ENCODE results near the gene STON2.
"Not testable (repeated sequence)": the region's sequence is repeated elsewhere in the genome, so short reads cannot be mapped to it uniquely, and the experiment has no call there.

Gene STON2

DNA sequence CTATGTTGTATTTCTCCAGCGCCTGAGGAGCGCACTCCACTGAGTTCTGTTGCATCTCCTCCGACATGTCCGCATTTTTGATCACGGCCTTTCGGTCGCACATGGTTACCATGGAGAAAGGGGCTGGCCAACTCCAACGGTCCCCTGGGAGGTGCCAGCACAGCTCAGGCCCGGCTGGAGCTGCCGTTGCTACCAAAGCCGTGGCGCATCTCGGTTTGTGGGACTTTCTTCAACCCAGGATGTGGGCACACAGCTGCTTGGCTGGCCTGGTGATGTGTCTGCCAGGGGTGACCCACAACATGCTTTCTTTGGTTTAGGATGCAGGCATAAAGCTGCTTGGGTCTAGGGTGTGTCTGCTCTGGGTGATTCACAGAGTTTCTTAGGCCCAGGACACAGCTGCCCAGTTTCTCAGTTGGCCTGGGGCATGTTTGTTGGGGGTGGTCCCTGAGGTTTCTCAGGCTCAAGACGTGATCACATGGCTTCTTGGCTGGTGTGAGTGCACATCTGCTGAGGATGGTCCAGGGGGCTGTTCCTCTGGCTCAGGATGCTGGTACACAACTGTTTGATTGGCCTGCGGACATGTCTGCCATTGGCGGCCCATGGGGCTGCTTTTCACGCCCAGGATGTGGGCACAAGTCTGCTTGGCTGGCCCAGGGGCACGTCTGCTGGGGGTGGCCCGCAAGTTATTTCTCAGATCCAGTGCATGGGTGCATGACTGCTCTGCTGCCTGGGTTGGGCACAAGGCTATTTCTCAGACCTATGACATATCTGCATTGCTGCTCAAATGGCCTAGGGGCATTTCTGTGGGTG lies 153.5 kb downstream of the STON2 start:
- no peak for TF ChIP-seq ESRRG (CRISPR knock-in tag; IDR thresholded peaks at IDR 0.05)
- TF ChIP-seq SNAI2 (CRISPR knock-in tag; IDR thresholded peaks at IDR 0.05): no peak
- TF ChIP-seq ZNF70 (CRISPR knock-in tag; IDR thresholded peaks at IDR 0.05): no peak
- TF ChIP-seq, protein P1, sequence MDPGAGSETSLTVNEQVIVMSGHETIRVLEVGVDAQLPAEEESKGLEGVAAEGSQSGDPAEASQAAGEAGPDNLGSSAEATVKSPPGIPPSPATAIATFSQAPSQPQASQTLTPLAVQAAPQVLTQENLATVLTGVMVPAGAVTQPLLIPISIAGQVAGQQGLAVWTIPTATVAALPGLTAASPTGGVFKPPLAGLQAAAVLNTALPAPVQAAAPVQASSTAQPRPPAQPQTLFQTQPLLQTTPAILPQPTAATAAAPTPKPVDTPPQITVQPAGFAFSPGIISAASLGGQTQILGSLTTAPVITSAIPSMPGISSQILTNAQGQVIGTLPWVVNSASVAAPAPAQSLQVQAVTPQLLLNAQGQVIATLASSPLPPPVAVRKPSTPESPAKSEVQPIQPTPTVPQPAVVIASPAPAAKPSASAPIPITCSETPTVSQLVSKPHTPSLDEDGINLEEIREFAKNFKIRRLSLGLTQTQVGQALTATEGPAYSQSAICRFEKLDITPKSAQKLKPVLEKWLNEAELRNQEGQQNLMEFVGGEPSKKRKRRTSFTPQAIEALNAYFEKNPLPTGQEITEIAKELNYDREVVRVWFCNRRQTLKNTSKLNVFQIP (CRISPR knock-in tag; IDR thresholded peaks at IDR 0.05; ENCODE audit: borderline replicate concordance, low read depth): no peak
- no peak for TF ChIP-seq GLIS3 (CRISPR knock-in tag; IDR thresholded peaks at IDR 0.05)
- no peak for TF ChIP-seq ZNF565 (CRISPR knock-in tag; conservative IDR thresholded peaks at IDR 0.05; ENCODE audit: low read depth)
- TF ChIP-seq PPARA (CRISPR knock-in tag; IDR thresholded peaks at IDR 0.05; ENCODE audit: borderline replicate concordance): no peak
- TF ChIP-seq, protein P2, sequence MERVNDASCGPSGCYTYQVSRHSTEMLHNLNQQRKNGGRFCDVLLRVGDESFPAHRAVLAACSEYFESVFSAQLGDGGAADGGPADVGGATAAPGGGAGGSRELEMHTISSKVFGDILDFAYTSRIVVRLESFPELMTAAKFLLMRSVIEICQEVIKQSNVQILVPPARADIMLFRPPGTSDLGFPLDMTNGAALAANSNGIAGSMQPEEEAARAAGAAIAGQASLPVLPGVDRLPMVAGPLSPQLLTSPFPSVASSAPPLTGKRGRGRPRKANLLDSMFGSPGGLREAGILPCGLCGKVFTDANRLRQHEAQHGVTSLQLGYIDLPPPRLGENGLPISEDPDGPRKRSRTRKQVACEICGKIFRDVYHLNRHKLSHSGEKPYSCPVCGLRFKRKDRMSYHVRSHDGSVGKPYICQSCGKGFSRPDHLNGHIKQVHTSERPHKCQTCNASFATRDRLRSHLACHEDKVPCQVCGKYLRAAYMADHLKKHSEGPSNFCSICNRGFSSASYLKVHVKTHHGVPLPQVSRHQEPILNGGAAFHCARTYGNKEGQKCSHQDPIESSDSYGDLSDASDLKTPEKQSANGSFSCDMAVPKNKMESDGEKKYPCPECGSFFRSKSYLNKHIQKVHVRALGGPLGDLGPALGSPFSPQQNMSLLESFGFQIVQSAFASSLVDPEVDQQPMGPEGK (CRISPR knock-in tag; IDR thresholded peaks at IDR 0.05; ENCODE audit: borderline replicate concordance): no peak
- no peak for TF ChIP-seq BACH2 (CRISPR knock-in tag; IDR thresholded peaks at IDR 0.05; ENCODE audit: borderline replicate concordance)
- no peak for TF ChIP-seq ZC3H10 (CRISPR knock-in tag; IDR thresholded peaks at IDR 0.05)
- TF ChIP-seq TOX (CRISPR knock-in tag; IDR thresholded peaks at IDR 0.05; ENCODE audit: borderline replicate concordance): no peak
- no peak for TF ChIP-seq ZFP30 (CRISPR knock-in tag; IDR thresholded peaks at IDR 0.05)
- ATAC-seq: no peak

DNA sequence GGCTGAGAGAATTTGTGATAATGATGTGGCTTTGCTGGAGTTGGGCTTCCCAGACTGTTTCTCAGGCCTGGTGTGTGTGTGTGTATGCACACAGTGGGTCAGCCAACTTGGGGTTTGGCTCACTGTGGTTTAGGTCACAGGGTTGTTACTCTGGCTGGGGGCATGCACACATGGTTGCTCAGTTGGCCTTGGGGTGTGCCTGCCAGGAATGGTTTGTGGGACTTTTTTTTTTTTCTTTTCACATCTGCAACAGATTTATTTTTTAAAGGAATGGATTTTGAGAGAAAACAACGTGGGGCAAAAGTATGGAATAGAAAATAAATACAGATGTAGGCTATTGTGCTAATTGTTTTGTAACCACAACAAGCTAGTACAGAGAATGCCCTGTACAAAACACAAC lies 154.4 kb downstream of the STON2 start:
- TF ChIP-seq ZFP30 (CRISPR knock-in tag; IDR thresholded peaks at IDR 0.05) (no peak), ZNF565 (CRISPR knock-in tag; conservative IDR thresholded peaks at IDR 0.05; ENCODE audit: low read depth) (no peak), ZFP3 (CRISPR knock-in tag; IDR thresholded peaks at IDR 0.05) (no peak), ZNF70 (CRISPR knock-in tag; IDR thresholded peaks at IDR 0.05) (no peak), BACH2 (CRISPR knock-in tag; IDR thresholded peaks at IDR 0.05; ENCODE audit: borderline replicate concordance) (no peak), CSDC2 (CRISPR knock-in tag; IDR thresholded peaks at IDR 0.05) (no peak), ARNTL (CRISPR knock-in tag; IDR thresholded peaks at IDR 0.05; ENCODE audit: borderline replicate concordance, low read depth) (no peak), RARB (CRISPR knock-in tag; IDR thresholded peaks at IDR 0.05) (no peak), ZC3H10 (CRISPR knock-in tag; IDR thresholded peaks at IDR 0.05) (no peak), OSR1 (CRISPR knock-in tag; IDR thresholded peaks at IDR 0.05) (no peak), TCF4 (CRISPR knock-in tag; IDR thresholded peaks at IDR 0.05; ENCODE audit: borderline replicate concordance) (no peak), ISL1 (CRISPR knock-in tag; IDR thresholded peaks at IDR 0.05) (no peak)
- TF ChIP-seq, protein P3, sequence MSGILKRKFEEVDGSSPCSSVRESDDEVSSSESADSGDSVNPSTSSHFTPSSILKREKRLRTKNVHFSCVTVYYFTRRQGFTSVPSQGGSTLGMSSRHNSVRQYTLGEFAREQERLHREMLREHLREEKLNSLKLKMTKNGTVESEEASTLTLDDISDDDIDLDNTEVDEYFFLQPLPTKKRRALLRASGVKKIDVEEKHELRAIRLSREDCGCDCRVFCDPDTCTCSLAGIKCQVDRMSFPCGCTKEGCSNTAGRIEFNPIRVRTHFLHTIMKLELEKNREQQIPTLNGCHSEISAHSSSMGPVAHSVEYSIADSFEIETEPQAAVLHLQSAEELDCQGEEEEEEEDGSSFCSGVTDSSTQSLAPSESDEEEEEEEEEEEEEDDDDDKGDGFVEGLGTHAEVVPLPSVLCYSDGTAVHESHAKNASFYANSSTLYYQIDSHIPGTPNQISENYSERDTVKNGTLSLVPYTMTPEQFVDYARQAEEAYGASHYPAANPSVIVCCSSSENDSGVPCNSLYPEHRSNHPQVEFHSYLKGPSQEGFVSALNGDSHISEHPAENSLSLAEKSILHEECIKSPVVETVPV (CRISPR knock-in tag; IDR thresholded peaks at IDR 0.05): no peak
- TF ChIP-seq, protein P4, sequence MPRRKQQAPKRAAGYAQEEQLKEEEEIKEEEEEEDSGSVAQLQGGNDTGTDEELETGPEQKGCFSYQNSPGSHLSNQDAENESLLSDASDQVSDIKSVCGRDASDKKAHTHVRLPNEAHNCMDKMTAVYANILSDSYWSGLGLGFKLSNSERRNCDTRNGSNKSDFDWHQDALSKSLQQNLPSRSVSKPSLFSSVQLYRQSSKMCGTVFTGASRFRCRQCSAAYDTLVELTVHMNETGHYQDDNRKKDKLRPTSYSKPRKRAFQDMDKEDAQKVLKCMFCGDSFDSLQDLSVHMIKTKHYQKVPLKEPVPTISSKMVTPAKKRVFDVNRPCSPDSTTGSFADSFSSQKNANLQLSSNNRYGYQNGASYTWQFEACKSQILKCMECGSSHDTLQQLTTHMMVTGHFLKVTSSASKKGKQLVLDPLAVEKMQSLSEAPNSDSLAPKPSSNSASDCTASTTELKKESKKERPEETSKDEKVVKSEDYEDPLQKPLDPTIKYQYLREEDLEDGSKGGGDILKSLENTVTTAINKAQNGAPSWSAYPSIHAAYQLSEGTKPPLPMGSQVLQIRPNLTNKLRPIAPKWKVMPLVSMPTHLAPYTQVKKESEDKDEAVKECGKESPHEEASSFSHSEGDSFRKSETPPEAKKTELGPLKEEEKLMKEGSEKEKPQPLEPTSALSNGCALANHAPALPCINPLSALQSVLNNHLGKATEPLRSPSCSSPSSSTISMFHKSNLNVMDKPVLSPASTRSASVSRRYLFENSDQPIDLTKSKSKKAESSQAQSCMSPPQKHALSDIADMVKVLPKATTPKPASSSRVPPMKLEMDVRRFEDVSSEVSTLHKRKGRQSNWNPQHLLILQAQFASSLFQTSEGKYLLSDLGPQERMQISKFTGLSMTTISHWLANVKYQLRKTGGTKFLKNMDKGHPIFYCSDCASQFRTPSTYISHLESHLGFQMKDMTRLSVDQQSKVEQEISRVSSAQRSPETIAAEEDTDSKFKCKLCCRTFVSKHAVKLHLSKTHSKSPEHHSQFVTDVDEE (CRISPR knock-in tag; IDR thresholded peaks at IDR 0.05): no peak
- TF ChIP-seq, protein P5, sequence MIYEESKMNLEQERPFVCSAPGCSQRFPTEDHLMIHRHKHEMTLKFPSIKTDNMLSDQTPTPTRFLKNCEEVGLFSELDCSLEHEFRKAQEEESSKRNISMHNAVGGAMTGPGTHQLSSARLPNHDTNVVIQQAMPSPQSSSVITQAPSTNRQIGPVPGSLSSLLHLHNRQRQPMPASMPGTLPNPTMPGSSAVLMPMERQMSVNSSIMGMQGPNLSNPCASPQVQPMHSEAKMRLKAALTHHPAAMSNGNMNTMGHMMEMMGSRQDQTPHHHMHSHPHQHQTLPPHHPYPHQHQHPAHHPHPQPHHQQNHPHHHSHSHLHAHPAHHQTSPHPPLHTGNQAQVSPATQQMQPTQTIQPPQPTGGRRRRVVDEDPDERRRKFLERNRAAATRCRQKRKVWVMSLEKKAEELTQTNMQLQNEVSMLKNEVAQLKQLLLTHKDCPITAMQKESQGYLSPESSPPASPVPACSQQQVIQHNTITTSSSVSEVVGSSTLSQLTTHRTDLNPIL (CRISPR knock-in tag; IDR thresholded peaks at IDR 0.05; ENCODE audit: low read depth): no peak
- TF ChIP-seq, protein P2 (CRISPR knock-in tag; IDR thresholded peaks at IDR 0.05; ENCODE audit: borderline replicate concordance): no peak
- no peak for ATAC-seq

DNA sequence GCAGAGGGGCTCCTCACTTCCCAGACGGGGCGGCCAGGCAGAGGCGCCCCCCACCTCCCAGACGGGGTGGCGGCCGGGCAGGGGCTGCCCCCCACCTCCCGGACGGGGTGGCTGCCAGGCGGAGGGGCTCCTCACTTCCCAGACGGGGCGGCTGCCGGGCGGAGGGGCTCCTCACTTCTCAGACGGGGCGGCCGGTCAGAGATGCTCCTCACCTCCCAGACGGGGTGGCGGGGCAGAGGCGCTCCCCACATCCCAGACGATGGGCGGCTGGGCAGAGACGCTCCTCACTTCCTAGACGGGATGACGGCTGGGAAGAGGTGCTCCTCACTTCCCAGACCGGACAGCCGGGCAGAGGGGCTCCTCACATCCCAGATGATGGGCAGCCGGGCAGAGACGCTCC lies 155.7 kb downstream of the STON2 start:
- not testable (repeated sequence) for ATAC-seq

Data from SK-N-SH treated with all-trans-retinoic acid at 6 μM for 48 hours (cell line).